H1 (cell line): ENCODE data around the gene MYO16. TPM values are rescaled to one million over a fixed set of nuclear protein-coding genes. Genes with fewer than 3 reads are reported as not detected.

Experiments
- CTCF ChIA-PET: fragments of 300-600 bp; sonication (Branson Sonifier 250); formaldehyde crosslinking; loops from one replicate; lab custom pipeline; 2021; ENCODE audit not compliant: partially characterized antibody; lab: Charles Lee
- POLR2A ChIA-PET: fragments of 300-600 bp; sonication (Branson Sonifier 250); formaldehyde crosslinking; loops from one replicate; lab custom pipeline; 2021; ENCODE audit warnings: inconsistent platforms; ENCODE audit not compliant: partially characterized antibody; lab: Charles Lee
- DNase-seq, 2 experiments: peaks; one replicate each; pipeline versions ENCODE4 v3.0.0 to v3.0.0-alpha.2; 2010 to 2022; ENCODE audit warnings: low spot score in 2 of 2, low read depth in 1 of 2, mixed read lengths in 1 of 2
- FAIRE-seq: peaks from 2 replicates; lab custom pipeline; 2011; peaks lifted over from hg19 to GRCh38; lab: Jason Lieb, UNC
- H2AFZ ChIP-seq: 2 replicates; pipeline ENCODE4 v1.8.1; 2012; ENCODE audit warnings: low read length, inconsistent platforms
- H2AK5ac ChIP-seq: 2 replicates; pipeline ENCODE4 v1.6.1; 2013; ENCODE audit warnings: low read depth, low read length
- H2BK120ac ChIP-seq: replicated peaks from 2 replicates; pipeline ENCODE3; 2013; ENCODE audit warnings: low read depth, low read length, inconsistent platforms
- H2BK12ac ChIP-seq: 2 replicates; pipeline ENCODE4 v1.6.1; 2013; ENCODE audit warnings: low read depth, low read length
- H2BK15ac ChIP-seq: 2 replicates; pipeline ENCODE4 v1.6.1; 2013; ENCODE audit warnings: low read length
- H2BK20ac ChIP-seq: 2 replicates; pipeline ENCODE4 v1.6.1; 2013; ENCODE audit warnings: low read length
- H2BK5ac ChIP-seq: 2 replicates; pipeline ENCODE4 v1.6.1; 2013; ENCODE audit warnings: low read depth, low read length
- H3K14ac ChIP-seq: 2 replicates; pipeline ENCODE4 v1.6.1; 2013; ENCODE audit warnings: inconsistent platforms; ENCODE audit not compliant: insufficient read length
- H3K18ac ChIP-seq: 2 replicates; pipeline ENCODE4 v1.6.1; 2013; ENCODE audit warnings: low read length; ENCODE audit errors: extremely low read depth
- H3K23ac ChIP-seq: 2 replicates; pipeline ENCODE4 v1.6.1; 2013; ENCODE audit warnings: inconsistent platforms; ENCODE audit not compliant: insufficient read length
- H3K23me2 ChIP-seq: 2 replicates; pipeline ENCODE4 v1.6.1; 2013; ENCODE audit warnings: low read depth, low read length
- H3K27ac ChIP-seq: 2 replicates; pipeline ENCODE4 v1.6.1; 2011; ENCODE audit warnings: low read depth, low read length, inconsistent platforms
- H3K27me3 ChIP-seq, 4 experiments: replicated peaks in 1 of 4; 1 replicate in 1 of 4; 2 replicates in 3 of 4; pipeline versions ENCODE4 v1.6.1 to v1.8.1; 2011 to 2013; ENCODE audit warnings: low read length in 3 of 4, mild to moderate bottlenecking in 3 of 4, inconsistent platforms in 2 of 4, mixed read lengths in 2 of 4, moderate library complexity in 1 of 4; ENCODE audit not compliant: control insufficient read depth in 3 of 4, insufficient read depth in 3 of 4; ENCODE audit errors: extremely low read depth in 1 of 4
- H3K36me3 ChIP-seq, 4 experiments: 2 replicates each; pipeline versions ENCODE4 v1.6.1 to v1.8.1; 2011 to 2013; ENCODE audit warnings: mild to moderate bottlenecking in 4 of 4, low read length in 3 of 4, moderate library complexity in 2 of 4, control low read depth in 1 of 4, inconsistent platforms in 1 of 4; ENCODE audit not compliant: insufficient read depth in 4 of 4, control insufficient read depth in 2 of 4
- H3K4ac ChIP-seq: replicated peaks from 2 replicates; pipeline ENCODE3; 2013; ENCODE audit warnings: low read length, low read depth, mixed read lengths, inconsistent platforms; ENCODE audit not compliant: insufficient read length
- H3K4me1 ChIP-seq, 4 experiments: replicated peaks in 1 of 4; 1 replicate in 1 of 4; 2 replicates in 3 of 4; pipeline versions ENCODE4 v1.6.1 to v1.8.1; 2011 to 2013; ENCODE audit warnings: low read length in 3 of 4, inconsistent platforms in 2 of 4, mixed read lengths in 1 of 4; ENCODE audit not compliant: insufficient read depth in 4 of 4, control insufficient read depth in 3 of 4
- H3K4me2 ChIP-seq, 2 experiments: 2 replicates each; pipeline versions ENCODE4 v1.6.1 to v1.8.1; 2011 to 2013; ENCODE audit warnings: low read depth in 2 of 2, low read length in 2 of 2, control low read depth in 1 of 2, inconsistent platforms in 1 of 2, mild to moderate bottlenecking in 1 of 2; ENCODE audit not compliant: insufficient read depth in 1 of 2
- H3K4me3 ChIP-seq, 4 experiments: fragments of 200-600, 300-600 bp in 1 of 4; sonication (generic), shearing (Covaris generic), sonication (Bioruptor Twin) in 1 of 4; 2 replicates each; pipeline versions ENCODE4 v1.5.1 to v1.8.1; 2011 to 2016; ENCODE audit warnings: low read length in 4 of 4, low read depth in 3 of 4, control low read depth in 2 of 4, inconsistent platforms in 2 of 4, mild to moderate bottlenecking in 2 of 4, mixed read lengths in 1 of 4, moderate library complexity in 1 of 4; ENCODE audit not compliant: insufficient read depth in 2 of 4; ENCODE audit errors: extremely low read depth in 1 of 4
- H3K56ac ChIP-seq: replicated peaks from 2 replicates; pipeline ENCODE3; 2013; ENCODE audit warnings: low read depth, mild to moderate bottlenecking, mixed read lengths, low read length, inconsistent platforms; ENCODE audit not compliant: insufficient read length
- H3K79me1 ChIP-seq: 2 replicates; pipeline ENCODE4 v1.6.1; 2013; ENCODE audit warnings: low read depth, low read length, control low read depth
- H3K79me2 ChIP-seq, 2 experiments: 2 replicates each; pipeline versions ENCODE4 v1.6.1 to v1.8.1; 2012 to 2013; ENCODE audit warnings: low read length in 2 of 2, mild to moderate bottlenecking in 2 of 2, inconsistent platforms in 1 of 2; ENCODE audit not compliant: insufficient read depth in 2 of 2, control insufficient read depth in 1 of 2
- H3K9ac ChIP-seq, 4 experiments: replicated peaks in 1 of 4; 1 replicate in 1 of 4; 2 replicates in 3 of 4; pipeline versions ENCODE4 v1.6.1 to v1.8.1; 2011 to 2013; ENCODE audit warnings: low read depth in 3 of 4, low read length in 3 of 4, control low read depth in 2 of 4, mild to moderate bottlenecking in 2 of 4, moderate library complexity in 2 of 4, inconsistent platforms in 1 of 4; ENCODE audit errors: extremely low read depth in 1 of 4
- H3K9me3 ChIP-seq, 2 experiments: 2 replicates each; pipeline versions ENCODE4 v1.6.1 to v1.8.1; 2012 to 2013; ENCODE audit warnings: mild to moderate bottlenecking in 2 of 2, moderate library complexity in 2 of 2, control low read depth in 1 of 2, inconsistent platforms in 1 of 2, low read depth in 1 of 2, low read length in 1 of 2, mixed read lengths in 1 of 2; ENCODE audit not compliant: insufficient read depth in 2 of 2
- H4K20me1 ChIP-seq, 2 experiments: replicated peaks in 1 of 2; 2 replicates each; pipeline versions ENCODE3 to v1.8.1; 2011 to 2013; ENCODE audit warnings: inconsistent platforms in 2 of 2, low read length in 2 of 2, mild to moderate bottlenecking in 1 of 2; ENCODE audit not compliant: insufficient read depth in 2 of 2, control insufficient read depth in 1 of 2
- H4K5ac ChIP-seq: 2 replicates; pipeline ENCODE4 v1.6.1; 2013; ENCODE audit warnings: low read length, low read depth, mixed read lengths, inconsistent platforms; ENCODE audit not compliant: insufficient read length
- H4K8ac ChIP-seq: 2 replicates; pipeline ENCODE4 v1.8.0; 2013; ENCODE audit warnings: mild to moderate bottlenecking, moderate library complexity, low read length, inconsistent platforms; ENCODE audit not compliant: insufficient read depth; ENCODE audit errors: extremely low read depth
- H4K91ac ChIP-seq: replicated peaks from 2 replicates; pipeline ENCODE3; 2013; ENCODE audit warnings: low read length, mixed read lengths, inconsistent platforms; ENCODE audit not compliant: insufficient read length
- BACH1 ChIP-seq: IDR thresholded peaks from 2 replicates; pipeline ENCODE4 v1.6.1; 2012; ENCODE audit warnings: low read length, improper control_type of control experiment
- CBX5 ChIP-seq: fragments of 300-800, 300-1000 bp; sonication (generic); IDR thresholded peaks from 2 replicates; pipeline ENCODE4 v1.7.1; 2016; ENCODE audit warnings: antibody characterized with exemption, low read length, low read depth
- CHD2 ChIP-seq: IDR thresholded peaks from 2 replicates; pipeline ENCODE4 v1.6.1; 2012; ENCODE audit warnings: low read length, improper control_type of control experiment
- CTBP2 ChIP-seq: IDR thresholded peaks from 2 replicates; pipeline ENCODE4 v1.7.0; 2011; ENCODE audit warnings: borderline replicate concordance, mild to moderate bottlenecking, moderate library complexity, mixed read lengths, low read length; ENCODE audit not compliant: insufficient read depth, insufficient read length
- EGR1 ChIP-seq: IDR thresholded peaks from 2 replicates; pipeline ENCODE4 v1.6.1; 2011; ENCODE audit warnings: low read depth, low read length, borderline replicate concordance
- GTF2F1 ChIP-seq: IDR thresholded peaks from 2 replicates; pipeline ENCODE4 v1.6.1; 2012; ENCODE audit warnings: low read depth, low read length, improper control_type of control experiment, borderline replicate concordance
- HDAC2 ChIP-seq, 2 experiments: fragments of 300-600 bp in 1 of 2; sonication (generic) in 1 of 2; IDR thresholded peaks; 2 replicates each; pipeline ENCODE4 v1.6.1; 2011 to 2012; ENCODE audit warnings: low read depth in 2 of 2, low read length in 2 of 2, mild to moderate bottlenecking in 2 of 2, moderate library complexity in 2 of 2, borderline replicate concordance in 1 of 2, inconsistent platforms in 1 of 2
- KDM5A ChIP-seq: fragments of 200-600 bp; IDR thresholded peaks from 2 replicates; pipeline ENCODE4 v1.7.1; 2012; ENCODE audit warnings: mild to moderate bottlenecking, low read length, inconsistent platforms, mixed read lengths
- MAFK ChIP-seq: IDR thresholded peaks from 2 replicates; pipeline ENCODE4 v1.6.1; 2012; ENCODE audit warnings: low read depth, mild to moderate bottlenecking, improper control_type of control experiment, low read length
- NANOG ChIP-seq: IDR thresholded peaks from 2 replicates; pipeline ENCODE4 v1.6.1; 2011; ENCODE audit warnings: low read length, low read depth, mild to moderate bottlenecking, inconsistent platforms; ENCODE audit not compliant: insufficient read depth, poor library complexity, severe bottlenecking
- RXRA ChIP-seq: IDR thresholded peaks from 2 replicates; pipeline ENCODE4 v1.6.1; 2011; ENCODE audit warnings: low read depth, mild to moderate bottlenecking, low read length, moderate library complexity; ENCODE audit not compliant: insufficient read depth
- SIX5 ChIP-seq: IDR thresholded peaks from 2 replicates; pipeline ENCODE4 v1.6.1; 2011; ENCODE audit warnings: mild to moderate bottlenecking, low read depth, low read length
- SP1 ChIP-seq: IDR thresholded peaks from 2 replicates; pipeline ENCODE4 v1.6.1; 2011; ENCODE audit warnings: low read depth, low read length
- TEAD4 ChIP-seq: IDR thresholded peaks from 2 replicates; pipeline ENCODE4 v1.6.1; 2012; ENCODE audit warnings: low read depth, low read length, inconsistent platforms, mixed read lengths
- ZNF274 ChIP-seq: IDR thresholded peaks from 2 replicates; pipeline ENCODE4 v1.7.0; 2012; ENCODE audit warnings: low read length, borderline replicate concordance; ENCODE audit errors: extremely low read depth
- WGBS, 2 experiments: shearing (Covaris generic) in 1 of 2; methylation state at CpG; one replicate each; pipeline versions ENCODE4 v1.1.6 to v1.1.7; 2013 to 2015; ENCODE audit warnings: low lambda C conversion rate in 2 of 2, mixed read lengths in 2 of 2, inconsistent platforms in 1 of 2, low coverage in 1 of 2, missing lambda C conversion rate in 1 of 2; ENCODE audit not compliant: insufficient replicate concordance in 2 of 2, insufficient coverage in 1 of 2, insufficient read length in 1 of 2; ENCODE audit errors: extremely low coverage in 1 of 2, missing lambda C conversion rate in 1 of 2; 5-methylcytosine and 5-hydroxymethylcytosine counted together
- polyA plus RNA-seq, 7 experiments: library from polyadenylated mRNA; depleted of rRNA in 3 of 7; stranded (reverse) in 5 of 7; unstranded in 2 of 7; fragments of >200 nt in 5 of 7; fragments of 200-250 nt in 2 of 7; gene quantifications; 1 replicate in 5 of 7; 2 replicates in 1 of 7; 4 replicates in 1 of 7; pipeline versions ENCODE4 v1.2.1 to v1.2.3, GENCODE V29; 2011 to 2013; ENCODE audit warnings: missing spikeins in 2 of 7, mixed read lengths in 2 of 7
- total RNA-seq: library from RNA; stranded (reverse); fragmentation: NEBNext Ultra II Directional; extraction: Animal tissue kit (Norgen Biotek cat#: 25700); gene quantifications from 2 replicates; pipeline ENCODE4 v1.2.1, GENCODE V29; 2021

MYO16 gene
- total and polyA plus RNA-seq, 2 of the 8 experiments (the other 6 are each of a cell fraction or from before 2014, with no cell fraction given) = 0.02 to 0.22 TPM

- Histone ChIP-seq H3K9ac (no peak overlapping the region), H2BK5ac (no peak overlapping the region), H3K9me3 (no peaks in the 10 kb centered on the region), H2BK20ac (no peak overlapping the region), H3K14ac (no peak overlapping the region), H4K5ac (no peak overlapping the region), H3K27me3 (no peaks in the 10 kb centered on the region), H3K4me1 (no peaks in the 10 kb centered on the region), H2AK5ac (no peak overlapping the region), H2AFZ (no peak overlapping the region), H3K79me1 (no peaks in the 10 kb centered on the region), H2BK15ac (no peak overlapping the region), H3K56ac (no peak overlapping the region), H3K23me2 (no peaks in the 10 kb centered on the region), H3K27ac (no peak overlapping the region), H3K4ac (no peak overlapping the region), H4K91ac (no peak overlapping the region), H4K8ac (no peak overlapping the region), H3K4me3 (no peak overlapping the region), H2BK12ac (no peak overlapping the region), H2BK120ac (no peak overlapping the region), H3K4me2 (no peak overlapping the region), H3K23ac (no peak overlapping the region), H3K79me2 (no peaks in the 10 kb centered on the region), H3K36me3 (no peaks in the 10 kb centered on the region), H3K18ac (no peak overlapping the region), H4K20me1 (no peaks in the 10 kb centered on the region)
- FAIRE-seq (no peak), DNase-seq (no peak)
- ChIA-PET POLR2A (no interaction called here), CTCF (interaction anchor here (1.0 kb wide), 1 partner anchor 177 kb away, joined by 3 read pairs; no protein-coding TSS in a partner anchor)
- WGBS, 2 experiments = 92% methylated on average over 3 of the region's 3 CpGs; no CpG with 5 or more reads in 1 of the 2 experiments
- TF ChIP-seq EGR1 (no peak), TEAD4 (no peak), NANOG (no peak), BACH1 (no peak), KDM5A (no peak), MAFK (no peak), CHD2 (no peak), SP1 (no peak), GTF2F1 (no peak), RXRA (no peak), CBX5 (no peak), HDAC2 (IDR thresholded peaks at IDR 0.05; ENCODE audit: borderline replicate concordance in 1 of 2, low read depth in 2 of 2, low read length in 2 of 2) (no peak), CTBP2 (no peak), SIX5 (no peak), ZNF274 (no peak)
These were observed 443.1 kb downstream of the MYO16 start for GRCh38 chr13:109072505-109072904.
